ENCODE data around the gene VAC14.

The VAC14 gene

GRCh38 chr16:70670175-70670574 lies 130.8 kb downstream of the VAC14 start:
- no peak for TF ChIP-seq CTCF (IDR thresholded peaks at IDR 0.05; ENCODE audit: low read depth, low read length, missing control alignments)
- no peak for DNase-seq (ENCODE audit: low read depth)
- H3K4me3 ChIP-seq (ENCODE audit: low read depth, low read length) = no peak overlapping the region

- TF ChIP-seq CTCF (IDR thresholded peaks at IDR 0.05; ENCODE audit: low read depth, low read length, missing control alignments) = no peak
- no peak overlapping the region for H3K4me3 ChIP-seq (ENCODE audit: low read depth, low read length)
- DNase-seq (ENCODE audit: low read depth) = no peak
These were observed 134.9 kb downstream of the VAC14 start for GRCh38 chr16:70665806-70666735.

GRCh38 chr16:70665113-70665694 lies 135.8 kb downstream of the VAC14 start:
- no peak for TF ChIP-seq CTCF (IDR thresholded peaks at IDR 0.05; ENCODE audit: low read depth, low read length, missing control alignments)

GRCh38 chr16:70664325-70665112 lies 136.4 kb downstream of the VAC14 start:
- TF ChIP-seq CTCF (IDR thresholded peaks at IDR 0.05; ENCODE audit: low read depth, low read length, missing control alignments) = no peak
- no peak overlapping the region for H3K4me3 ChIP-seq (ENCODE audit: low read depth, low read length)
- no peak for DNase-seq (ENCODE audit: low read depth)

More at GRCh38 chr16:70665113-70665694, 135.8 kb downstream of the VAC14 start:
- H3K4me3 ChIP-seq (ENCODE audit: low read depth, low read length) = no peak overlapping the region
- DNase-seq (ENCODE audit: low read depth) = no peak

GRCh38 chr16:70663524-70664324 lies 137.2 kb downstream of the VAC14 start:
- no peak for TF ChIP-seq CTCF (IDR thresholded peaks at IDR 0.05; ENCODE audit: low read depth, low read length, missing control alignments)
- H3K4me3 ChIP-seq (ENCODE audit: low read depth, low read length) = no peak overlapping the region
- DNase-seq (ENCODE audit: low read depth) = no peak

- no peak overlapping the region for H3K4me3 ChIP-seq (ENCODE audit: low read depth, low read length)
- TF ChIP-seq CTCF (IDR thresholded peaks at IDR 0.05; ENCODE audit: low read depth, low read length, missing control alignments) = no peak
These were observed 137.9 kb downstream of the VAC14 start for GRCh38 chr16:70662991-70663523.

More at GRCh38 chr16:70662991-70663523, 137.9 kb downstream of the VAC14 start:
- no peak for DNase-seq (ENCODE audit: low read depth)
